ENCODE measurements around the gene G3BP1.

- TF ChIP-seq CTCF (conservative IDR thresholded peaks at IDR 0.05; ENCODE audit: low read depth, low read length) (no peak), EZH2 (IDR thresholded peaks at IDR 0.05; ENCODE audit: low read length, unreplicated experiment) (no peak)
Observed at GRCh38 chr5:151772846-151773561, 1.2 kb downstream of the G3BP1 start.

Data from PC-3 (cell line).